HepG2 (cell line): ENCODE data around the gene SYTL5. TPM values are rescaled to one million over a fixed set of nuclear protein-coding genes. Genes with fewer than 3 reads are reported as not detected.

Source experiments
- ATAC-seq: fragments of 200-7000 bp; cut with Tn5 transposase; 3 replicates; pipeline ENCODE4 v1.9.1; 2020; ENCODE audit warnings: mild to moderate bottlenecking, moderate library complexity
- BruUV-seq: library from RNA; stranded (reverse); fragments of 400-500 nt; replicated peaks from 2 replicates; lab custom pipeline; 2021; lab: Mats Ljungman, UMichigan
- CTCF ChIA-PET: fragments of 300-600 bp; formaldehyde crosslinking; extraction: SDS; loops from one replicate; lab custom pipeline; 2021; ENCODE audit warnings: low total read pairs, inconsistent platforms, low intra/inter-chr PET ratio; lab: Yijun Ruan, JAX
- POLR2A ChIA-PET: fragments of 350-600 bp; sonication (Branson Sonifier 250); formaldehyde crosslinking; loops from one replicate; lab custom pipeline; 2020; ENCODE audit warnings: antibody characterized with exemption, inconsistent platforms; lab: Yijun Ruan, JAX
- DNase-seq: peaks from one replicate; pipeline ENCODE4 v3.0.0-alpha.2; 2015; ENCODE audit warnings: low spot score
- FAIRE-seq: peaks from 3 replicates; lab custom pipeline; 2011; peaks lifted over from hg19 to GRCh38; lab: Jason Lieb, UNC
- H2AFZ ChIP-seq: one replicate; pipeline ENCODE4 v1.6.1; 2011; ENCODE audit warnings: low read length, inconsistent platforms
- H3K27ac ChIP-seq: fragments of 300-600 bp; 3 replicates; pipeline ENCODE4 v1.8.0; 2011; ENCODE audit warnings: mixed run types, mild to moderate bottlenecking, mixed read lengths, low read length, inconsistent platforms; ENCODE audit not compliant: insufficient read depth; ENCODE audit errors: extremely low read length
- H3K27me3 ChIP-seq, 2 experiments: fragments of 200-600 bp in 1 of 2; 2 replicates in 1 of 2; 3 replicates in 1 of 2; pipeline versions ENCODE4 v1.6.0 to v1.8.0; 2011; ENCODE audit warnings: low read length in 2 of 2, mild to moderate bottlenecking in 2 of 2, moderate library complexity in 2 of 2, inconsistent platforms in 1 of 2; ENCODE audit not compliant: insufficient read depth in 2 of 2, control insufficient read depth in 1 of 2
- H3K36me3 ChIP-seq, 2 experiments: fragments of 200-600 bp in 1 of 2; replicated peaks in 1 of 2; 2 replicates in 1 of 2; 3 replicates in 1 of 2; pipeline versions ENCODE4 v1.5.1 to v1.8.0; 2011; ENCODE audit warnings: low read length in 2 of 2, inconsistent platforms in 1 of 2; ENCODE audit not compliant: insufficient read depth in 2 of 2, control insufficient read depth in 1 of 2
- H3K4me1 ChIP-seq: 2 replicates; pipeline ENCODE4 v1.5.1; 2012; ENCODE audit warnings: low read length, inconsistent platforms; ENCODE audit not compliant: insufficient read depth
- H3K4me2 ChIP-seq: 2 replicates; pipeline ENCODE4 v1.6.0; 2011; ENCODE audit warnings: low read depth, low read length, inconsistent platforms
- H3K4me3 ChIP-seq, 3 experiments: fragments of 200-600 bp in 1 of 3; sonication (generic), shearing (Covaris generic) in 1 of 3; replicated peaks in 1 of 3; 2 replicates each; pipeline ENCODE4 v1.5.1; 2011 to 2016; ENCODE audit warnings: low read length in 3 of 3, inconsistent platforms in 2 of 3, low read depth in 2 of 3, mild to moderate bottlenecking in 2 of 3, control low read depth in 1 of 3, mixed read lengths in 1 of 3; ENCODE audit not compliant: insufficient read depth in 1 of 3
- H3K79me2 ChIP-seq: one replicate; pipeline ENCODE4 v1.6.1; 2011; ENCODE audit warnings: low read length, inconsistent platforms; ENCODE audit not compliant: insufficient read depth
- H3K9ac ChIP-seq: 2 replicates; pipeline ENCODE4 v1.6.0; 2011; ENCODE audit warnings: mild to moderate bottlenecking, low read depth, low read length, inconsistent platforms; ENCODE audit not compliant: insufficient read depth
- H3K9me3 ChIP-seq: 2 replicates; pipeline ENCODE4 v1.5.1; 2012; ENCODE audit warnings: mild to moderate bottlenecking, low read length
- H4K20me1 ChIP-seq: 2 replicates; pipeline ENCODE4 v1.6.0; 2011; ENCODE audit warnings: inconsistent platforms, mild to moderate bottlenecking, low read length, moderate library complexity; ENCODE audit not compliant: insufficient read depth
- ARID3A ChIP-seq: IDR thresholded peaks from 2 replicates; pipeline ENCODE4 v1.6.1; 2012; ENCODE audit warnings: low read depth, low read length, improper control_type of control experiment
- E2F2 ChIP-seq: sonication (generic); formaldehyde crosslinking; IDR thresholded peaks from 2 replicates; pipeline ENCODE4 v1.4.0; 2020; ENCODE audit warnings: missing genetic modification reagents, borderline replicate concordance
- HNRNPK ChIP-seq: fragments of 200-400 bp; formaldehyde crosslinking; IDR thresholded peaks from 2 replicates; pipeline ENCODE4 v1.6.1; 2018; ENCODE audit warnings: low read length, low read depth, moderate library complexity, mild to moderate bottlenecking; ENCODE audit not compliant: poor library complexity, severe bottlenecking
- KLF13 ChIP-seq: sonication (generic); formaldehyde crosslinking; IDR thresholded peaks from 2 replicates; pipeline ENCODE4 v1.4.0; 2020; ENCODE audit warnings: mild to moderate bottlenecking, missing genetic modification reagents
- MXI1 ChIP-seq: IDR thresholded peaks from 3 replicates; pipeline ENCODE4 v1.6.1; 2012; ENCODE audit warnings: low read depth, low read length, inconsistent platforms, borderline replicate concordance
- NONO ChIP-seq, 2 experiments: fragments of 450-650 bp in 1 of 2; sonication (generic) in 1 of 2; formaldehyde crosslinking in 1 of 2; IDR thresholded peaks in 1 of 2; conservative IDR thresholded peaks in 1 of 2; 2 replicates each; pipeline versions ENCODE4 v1.6.1 to v1.8.0; 2017 to 2022; ENCODE audit warnings: mild to moderate bottlenecking in 1 of 2, missing genetic modification reagents in 1 of 2, moderate library complexity in 1 of 2
- PLRG1 ChIP-seq: fragments of 450-650 bp; conservative IDR thresholded peaks from 2 replicates; pipeline ENCODE4 v1.6.1; 2016
- REPIN1 ChIP-seq: sonication (generic); formaldehyde crosslinking; IDR thresholded peaks from 2 replicates; pipeline ENCODE4 v1.8.0; 2022; ENCODE audit warnings: missing genetic modification reagents, low read depth, mild to moderate bottlenecking, borderline replicate concordance
- THYN1 ChIP-seq: sonication (generic); formaldehyde crosslinking; IDR thresholded peaks from 2 replicates; pipeline ENCODE4 v1.8.1; 2023; ENCODE audit warnings: low read depth, mild to moderate bottlenecking, moderate library complexity, missing genetic modification reagents, borderline replicate concordance
- ZBTB34 ChIP-seq: sonication (generic); formaldehyde crosslinking; IDR thresholded peaks from 2 replicates; pipeline ENCODE4 v1.8.0; 2022; ENCODE audit warnings: mild to moderate bottlenecking, missing genetic modification reagents
- ZFP62 ChIP-seq: sonication (generic); formaldehyde crosslinking; IDR thresholded peaks from 2 replicates; pipeline ENCODE4 v1.4.0; 2020; ENCODE audit warnings: missing genetic modification reagents
- ZNF10 ChIP-seq: sonication (generic); formaldehyde crosslinking; IDR thresholded peaks from 2 replicates; pipeline ENCODE4 v1.4.0; 2020; ENCODE audit warnings: mild to moderate bottlenecking, low read depth, missing genetic modification reagents, borderline replicate concordance
- ZNF138 ChIP-seq: sonication (generic); formaldehyde crosslinking; IDR thresholded peaks from 2 replicates; pipeline ENCODE4 v1.5.0; 2020; ENCODE audit warnings: mild to moderate bottlenecking, low read depth, missing genetic modification reagents
- ZNF180 ChIP-seq: sonication (generic); formaldehyde crosslinking; IDR thresholded peaks from 2 replicates; pipeline ENCODE4 v1.4.0; 2020; ENCODE audit warnings: low read depth, missing genetic modification reagents, borderline replicate concordance
- WGBS: methylation state at CpG from one replicate; pipeline ENCODE4 v1.1.6; 2017; ENCODE audit warnings: low lambda C conversion rate; 5-methylcytosine and 5-hydroxymethylcytosine counted together
- in situ Hi-C: cut with HindIII; loops from 2 replicates; pipeline ENCODE4 v1.10.0; 2017; ENCODE audit warnings: low pct_unique_long_range_greater_than_20kb; ENCODE audit not compliant: extremely low pct_ligation_motif_present
- intact Hi-C: fragments of 100-400 bp; cut with micrococcal nuclease; formaldehyde crosslinking; loops from one replicate; pipeline ENCODE4 v1.10.0; 2022; ENCODE audit not compliant: unreplicated experiment
- polyA plus RNA-seq, 8 experiments: library from polyadenylated mRNA; depleted of rRNA in 3 of 8; stranded (reverse) in 7 of 8; unstranded in 1 of 8; fragments of >200 nt; fragmentation: Illumina TruSeq in 4 of 8; extraction: Trizol in 4 of 8; gene quantifications; 2 replicates each; pipeline versions ENCODE4 v1.2.1 to v1.2.3, GENCODE V29; 2011 to 2016; ENCODE audit warnings: low read depth in 4 of 8, missing spikeins in 1 of 8, mixed read lengths in 1 of 8; ENCODE audit not compliant: insufficient read depth in 1 of 8
- total RNA-seq, 5 experiments: library from RNA; depleted of rRNA; stranded (reverse); fragments of >200 nt; fragmentation: Illumina TruSeq; extraction: Trizol; gene quantifications; 2 replicates each; pipeline ENCODE4 v1.2.3, GENCODE V29; 2016; ENCODE audit warnings: low read depth in 1 of 5
- TF ChIP-seq, protein P1 (sequence below): sonication (generic); formaldehyde crosslinking; IDR thresholded peaks from 2 replicates; pipeline ENCODE4 v1.9.0; 2021; ENCODE audit warnings: missing genetic modification reagents, mild to moderate bottlenecking, borderline replicate concordance
- TF ChIP-seq, protein P2 (sequence below): sonication (generic); formaldehyde crosslinking; IDR thresholded peaks from 2 replicates; pipeline ENCODE4 v1.4.0; 2020; ENCODE audit warnings: missing genetic modification reagents

SYTL5 gene
- total and polyA plus RNA-seq, 2 of the 13 experiments (the other 11 are each of a cell fraction or from before 2014, with no cell fraction given): not detected

- TF ChIP-seq ARID3A (no peak), KLF13 (CRISPR knock-in tag) (no peak), NONO (IDR thresholded peaks at IDR 0.05) (no peak), NONO (CRISPR knock-in tag; conservative IDR thresholded peaks at IDR 0.05) (no peak), HNRNPK (no peak), THYN1 (CRISPR knock-in tag) (no peak), REPIN1 (CRISPR knock-in tag) (no peak), PLRG1 (no peak)
- TF ChIP-seq, protein P1, sequence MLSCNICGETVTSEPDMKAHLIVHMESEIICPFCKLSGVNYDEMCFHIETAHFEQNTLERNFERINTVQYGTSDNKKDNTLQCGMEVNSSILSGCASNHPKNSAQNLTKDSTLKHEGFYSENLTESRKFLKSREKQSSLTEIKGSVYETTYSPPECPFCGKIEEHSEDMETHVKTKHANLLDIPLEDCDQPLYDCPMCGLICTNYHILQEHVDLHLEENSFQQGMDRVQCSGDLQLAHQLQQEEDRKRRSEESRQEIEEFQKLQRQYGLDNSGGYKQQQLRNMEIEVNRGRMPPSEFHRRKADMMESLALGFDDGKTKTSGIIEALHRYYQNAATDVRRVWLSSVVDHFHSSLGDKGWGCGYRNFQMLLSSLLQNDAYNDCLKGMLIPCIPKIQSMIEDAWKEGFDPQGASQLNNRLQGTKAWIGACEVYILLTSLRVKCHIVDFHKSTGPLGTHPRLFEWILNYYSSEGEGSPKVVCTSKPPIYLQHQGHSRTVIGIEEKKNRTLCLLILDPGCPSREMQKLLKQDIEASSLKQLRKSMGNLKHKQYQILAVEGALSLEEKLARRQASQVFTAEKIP (CRISPR knock-in tag): no peak
- TF ChIP-seq, all 625 proteins: peak for 0
Observed at GRCh38 chrX:38138900-38139299, 132.5 kb downstream of the SYTL5 start (continued).

GRCh38 chrX:38142610-38143009, 136.3 kb downstream of the SYTL5 start:
- no peaks in the 10 kb centered on the region for H3K4me1 ChIP-seq
- ATAC-seq (no peak), FAIRE-seq (no peak), DNase-seq (no peak)
- H3K4me3 ChIP-seq: no peak overlapping the region
- H3K27ac ChIP-seq: no peak overlapping the region
- H3K36me3 ChIP-seq: no peaks in the 10 kb centered on the region
- in situ Hi-C loops (no loop called here), intact Hi-C loops (no loop called here)
- POLR2A ChIA-PET: no interaction called here
- H4K20me1 ChIP-seq: no peaks in the 10 kb centered on the region
- no peak overlapping the region for H3K9ac ChIP-seq
- no TSS peak for BruUV-seq
- H3K9me3 ChIP-seq: no peaks in the 10 kb centered on the region
- H2AFZ ChIP-seq: no peak overlapping the region
- H3K79me2 ChIP-seq: no peaks in the 10 kb centered on the region
- CTCF ChIA-PET: no interaction called here
- no peak overlapping the region for H3K4me2 ChIP-seq
- 91% methylated on average over 1 of the region's 1 CpG for WGBS
- no peaks in the 10 kb centered on the region for H3K27me3 ChIP-seq
- TF ChIP-seq, protein P2, sequence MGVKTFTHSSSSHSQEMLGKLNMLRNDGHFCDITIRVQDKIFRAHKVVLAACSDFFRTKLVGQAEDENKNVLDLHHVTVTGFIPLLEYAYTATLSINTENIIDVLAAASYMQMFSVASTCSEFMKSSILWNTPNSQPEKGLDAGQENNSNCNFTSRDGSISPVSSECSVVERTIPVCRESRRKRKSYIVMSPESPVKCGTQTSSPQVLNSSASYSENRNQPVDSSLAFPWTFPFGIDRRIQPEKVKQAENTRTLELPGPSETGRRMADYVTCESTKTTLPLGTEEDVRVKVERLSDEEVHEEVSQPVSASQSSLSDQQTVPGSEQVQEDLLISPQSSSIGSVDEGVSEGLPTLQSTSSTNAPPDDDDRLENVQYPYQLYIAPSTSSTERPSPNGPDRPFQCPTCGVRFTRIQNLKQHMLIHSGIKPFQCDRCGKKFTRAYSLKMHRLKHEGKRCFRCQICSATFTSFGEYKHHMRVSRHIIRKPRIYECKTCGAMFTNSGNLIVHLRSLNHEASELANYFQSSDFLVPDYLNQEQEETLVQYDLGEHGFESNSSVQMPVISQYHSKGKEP (CRISPR knock-in tag): no peak
- TF ChIP-seq ZNF180 (CRISPR knock-in tag): no peak
- no peak for TF ChIP-seq ZNF138
- TF ChIP-seq MXI1: no peak
- no peak for TF ChIP-seq ZBTB34 (CRISPR knock-in tag)
- TF ChIP-seq E2F2 (CRISPR knock-in tag): no peak
- TF ChIP-seq ZFP62 (CRISPR knock-in tag): no peak
- TF ChIP-seq ZNF10 (CRISPR knock-in tag): no peak
